GM21786 (cell line): ENCODE results near the gene TMEM120A.
"Not testable (repeated sequence)": the region's sequence is repeated elsewhere in the genome, so short reads cannot be mapped to it uniquely, and the experiment has no call there.

Source experiments
- ATAC-seq: cut with Tn5 transposase; IDR thresholded peaks from one replicate; pipeline ENCODE4 v1.9.1; 2021; ENCODE audit not compliant: unreplicated experiment

Gene TMEM120A

GRCh38 chr7:75994388-75995051 is at the start of gene TMEM120A:
Gene TMEM120A, minus strand, starts transcription at chr7:75994595. Its CDS starts 25 bp downstream, at chr7:75994570.
- peak; percentile 97 for ATAC-seq

GRCh38 chr7:76040126-76040525 is 45.7 kb upstream of the TMEM120A start:
- ATAC-seq, result no peak

- no peak for ATAC-seq
These were observed 42.9 kb upstream of the TMEM120A start for GRCh38 chr7:76037310-76037709.

- no peak for ATAC-seq
These were observed 37.6 kb upstream of the TMEM120A start for GRCh38 chr7:76031964-76032363.

- ATAC-seq, result not testable (repeated sequence)
These were observed 35.3 kb upstream of the TMEM120A start for GRCh38 chr7:76029682-76030081.

GRCh38 chr7:76023002-76023401 is 28.6 kb upstream of the TMEM120A start:
- no peak for ATAC-seq

- ATAC-seq, result no peak
These were observed 27.8 kb upstream of the TMEM120A start for GRCh38 chr7:76022026-76022780.

- ATAC-seq, result no peak
These were observed 25.8 kb upstream of the TMEM120A start for GRCh38 chr7:76020031-76020714.

- not testable (repeated sequence) for ATAC-seq
These were observed 24.1 kb upstream of the TMEM120A start for GRCh38 chr7:76018520-76018919.

GRCh38 chr7:76016191-76016947 is 22.0 kb upstream of the TMEM120A start:
- ATAC-seq, result no peak

- ATAC-seq, result no peak
These were observed 17.1 kb upstream of the TMEM120A start for GRCh38 chr7:76011442-76011861.

- ATAC-seq, result no peak
These were observed 15.5 kb upstream of the TMEM120A start for GRCh38 chr7:76009672-76010600.

- ATAC-seq, result no peak
These were observed 13.8 kb upstream of the TMEM120A start for GRCh38 chr7:76008156-76008687.

GRCh38 chr7:76005004-76005403 is 10.6 kb upstream of the TMEM120A start:
- ATAC-seq, result not testable (repeated sequence)

- no peak for ATAC-seq
These were observed 9.0 kb upstream of the TMEM120A start for GRCh38 chr7:76003351-76003750.

GRCh38 chr7:76002822-76003221 is 8.4 kb upstream of the TMEM120A start:
- no peak for ATAC-seq

- no peak for ATAC-seq
These were observed 7.7 kb upstream of the TMEM120A start for GRCh38 chr7:76002139-76002538.

- ATAC-seq, result no peak
These were observed 6.2 kb upstream of the TMEM120A start for GRCh38 chr7:76000566-76000965.

- no peak for ATAC-seq
These were observed 3.6 kb upstream of the TMEM120A start for GRCh38 chr7:75998038-75998437.

GRCh38 chr7:75996476-75996875 is 2.1 kb upstream of the TMEM120A start:
- ATAC-seq, result no peak
